ENCODE data around the gene HBA1.
"Not testable (repeated sequence)": the region's sequence is repeated elsewhere in the genome, so short reads cannot be mapped to it uniquely, and the experiment has no call there.

The HBA1 gene

DNA sequence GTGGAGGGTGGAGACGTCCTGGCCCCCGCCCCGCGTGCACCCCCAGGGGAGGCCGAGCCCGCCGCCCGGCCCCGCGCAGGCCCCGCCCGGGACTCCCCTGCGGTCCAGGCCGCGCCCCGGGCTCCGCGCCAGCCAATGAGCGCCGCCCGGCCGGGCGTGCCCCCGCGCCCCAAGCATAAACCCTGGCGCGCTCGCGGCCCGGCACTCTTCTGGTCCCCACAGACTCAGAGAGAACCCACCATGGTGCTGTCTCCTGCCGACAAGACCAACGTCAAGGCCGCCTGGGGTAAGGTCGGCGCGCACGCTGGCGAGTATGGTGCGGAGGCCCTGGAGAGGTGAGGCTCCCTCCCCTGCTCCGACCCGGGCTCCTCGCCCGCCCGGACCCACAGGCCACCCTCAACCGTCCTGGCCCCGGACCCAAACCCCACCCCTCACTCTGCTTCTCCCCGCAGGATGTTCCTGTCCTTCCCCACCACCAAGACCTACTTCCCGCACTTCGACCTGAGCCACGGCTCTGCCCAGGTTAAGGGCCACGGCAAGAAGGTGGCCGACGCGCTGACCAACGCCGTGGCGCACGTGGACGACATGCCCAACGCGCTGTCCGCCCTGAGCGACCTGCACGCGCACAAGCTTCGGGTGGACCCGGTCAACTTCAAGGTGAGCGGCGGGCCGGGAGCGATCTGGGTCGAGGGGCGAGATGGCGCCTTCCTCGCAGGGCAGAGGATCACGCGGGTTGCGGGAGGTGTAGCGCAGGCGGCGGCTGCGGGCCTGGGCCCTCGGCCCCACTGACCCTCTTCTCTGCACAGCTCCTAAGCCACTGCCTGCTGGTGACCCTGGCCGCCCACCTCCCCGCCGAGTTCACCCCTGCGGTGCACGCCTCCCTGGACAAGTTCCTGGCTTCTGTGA is at the start of gene HBA1:
Gene HBA1, plus strand, starts transcription at position 204 of the 906 bp plus-strand sequence. Its CDS starts 37 bp downstream, at position 241.
- DNase-seq (ENCODE audit: low read depth in 2 of 2, low spot score in 1 of 2), result not testable (repeated sequence)

DNA sequence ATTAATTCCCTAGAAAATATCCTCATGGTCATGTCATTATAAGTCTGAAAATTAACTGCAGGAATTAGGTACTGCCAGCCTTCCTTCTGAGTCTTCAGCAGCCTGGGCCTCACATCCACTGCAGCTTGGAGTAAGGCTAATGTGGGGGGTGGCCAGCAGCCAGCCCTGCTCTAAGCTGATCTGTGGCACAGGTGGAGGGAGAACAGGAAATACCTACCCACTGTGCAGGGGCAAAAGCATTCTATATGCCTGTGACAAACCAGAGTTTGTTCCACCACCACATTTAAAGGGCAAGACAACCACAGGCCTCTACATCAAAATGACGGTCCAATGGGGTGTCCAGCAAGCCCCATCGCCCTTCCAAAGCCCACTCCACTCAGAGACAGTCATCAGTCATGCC is 47.4 kb upstream of the HBA1 start:
- DNase-seq (ENCODE audit: low read depth in 2 of 2, low spot score in 1 of 2), result no peak

DNA sequence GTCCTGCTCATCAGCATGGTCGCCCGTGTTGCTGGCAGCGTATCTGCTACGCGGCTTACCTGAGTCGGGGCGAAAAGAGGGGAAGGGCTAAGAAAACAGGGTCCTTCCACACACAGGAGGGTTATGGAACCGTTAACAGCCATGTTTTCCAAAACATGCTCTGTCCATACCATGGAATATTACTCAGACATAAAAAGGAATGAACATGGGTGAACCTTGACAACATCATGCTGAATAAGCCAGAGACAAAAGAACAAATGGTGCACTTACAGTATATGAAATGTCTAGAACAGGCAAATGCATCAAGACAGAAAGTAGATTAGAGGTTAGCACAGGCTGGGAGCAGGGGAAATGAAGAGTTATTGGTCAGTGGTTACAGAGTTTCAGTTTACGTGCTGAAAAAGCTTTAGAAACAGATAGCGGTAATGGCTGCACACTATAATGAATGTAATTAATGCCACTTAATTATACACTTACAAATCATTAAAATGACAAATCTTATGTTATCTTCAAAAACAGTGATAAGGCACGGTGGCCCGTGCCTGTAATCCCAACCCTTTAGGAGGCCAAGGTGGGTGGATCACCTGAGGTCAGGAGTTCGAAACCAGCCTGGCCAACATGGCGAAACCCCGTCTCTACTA is 45.8 kb upstream of the HBA1 start:
- DNase-seq (ENCODE audit: low read depth in 2 of 2, low spot score in 1 of 2), result no peak

DNA sequence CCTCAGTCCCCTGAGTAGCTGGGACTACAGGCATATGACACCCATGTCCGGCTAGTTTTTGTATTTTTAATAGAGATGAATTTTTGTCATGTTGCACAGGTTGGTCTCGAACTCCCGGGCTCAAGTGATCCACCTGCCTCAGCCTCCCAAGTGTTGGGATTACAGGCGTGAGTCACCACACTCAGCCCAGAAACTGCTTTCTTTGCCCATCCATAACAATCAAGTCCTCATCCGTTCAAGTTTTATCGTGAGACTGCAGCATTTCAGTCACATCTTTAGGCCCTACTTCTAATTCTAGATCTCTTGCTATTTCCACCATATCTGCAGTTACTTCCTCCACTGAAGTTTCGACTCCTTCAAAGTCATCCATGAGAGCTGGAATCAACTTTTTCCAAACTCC is 44.4 kb upstream of the HBA1 start:
- DNase-seq (ENCODE audit: low read depth in 2 of 2, low spot score in 1 of 2), result no peak

DNA sequence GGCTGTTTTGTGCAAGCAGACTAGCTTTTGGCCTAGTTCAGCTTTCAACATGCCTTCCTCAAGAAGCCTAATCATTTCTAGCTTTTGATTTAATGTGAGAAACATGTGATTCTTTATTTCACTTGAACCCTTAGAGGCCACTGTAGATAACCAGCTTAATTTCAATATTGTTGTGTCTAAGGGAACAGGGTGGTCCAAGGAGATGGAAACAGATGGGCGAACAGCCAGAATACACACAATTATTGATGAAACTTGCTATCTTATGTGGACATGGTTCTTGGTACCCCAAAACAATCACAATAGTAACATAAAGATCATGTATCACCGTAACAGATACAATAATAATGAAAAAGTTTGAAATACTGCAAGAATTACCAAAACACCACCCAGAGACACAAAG is 42.8 kb upstream of the HBA1 start:
- no peak for DNase-seq (ENCODE audit: low read depth in 2 of 2, low spot score in 1 of 2)

DNA sequence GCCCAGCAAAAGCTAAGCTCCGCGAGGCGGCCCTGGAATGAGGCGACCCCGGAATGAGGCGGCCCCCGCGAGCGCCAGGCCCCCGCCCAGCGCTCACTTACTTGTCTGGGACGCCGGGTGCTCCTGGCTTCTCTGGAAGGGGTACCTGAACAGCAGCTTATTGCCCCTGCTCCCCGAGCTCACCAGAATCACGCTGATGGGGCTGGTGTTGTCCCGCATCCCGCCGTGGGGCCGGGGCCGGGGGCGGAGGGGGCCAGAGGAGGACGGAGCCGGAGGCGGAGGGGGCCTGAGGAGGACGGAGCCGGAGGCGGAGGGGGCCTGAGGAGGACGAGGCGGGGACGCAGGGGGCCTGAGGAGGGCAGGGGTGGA is 38.4 kb upstream of the HBA1 start:
- no peak for DNase-seq (ENCODE audit: low read depth in 2 of 2, low spot score in 1 of 2)

DNA sequence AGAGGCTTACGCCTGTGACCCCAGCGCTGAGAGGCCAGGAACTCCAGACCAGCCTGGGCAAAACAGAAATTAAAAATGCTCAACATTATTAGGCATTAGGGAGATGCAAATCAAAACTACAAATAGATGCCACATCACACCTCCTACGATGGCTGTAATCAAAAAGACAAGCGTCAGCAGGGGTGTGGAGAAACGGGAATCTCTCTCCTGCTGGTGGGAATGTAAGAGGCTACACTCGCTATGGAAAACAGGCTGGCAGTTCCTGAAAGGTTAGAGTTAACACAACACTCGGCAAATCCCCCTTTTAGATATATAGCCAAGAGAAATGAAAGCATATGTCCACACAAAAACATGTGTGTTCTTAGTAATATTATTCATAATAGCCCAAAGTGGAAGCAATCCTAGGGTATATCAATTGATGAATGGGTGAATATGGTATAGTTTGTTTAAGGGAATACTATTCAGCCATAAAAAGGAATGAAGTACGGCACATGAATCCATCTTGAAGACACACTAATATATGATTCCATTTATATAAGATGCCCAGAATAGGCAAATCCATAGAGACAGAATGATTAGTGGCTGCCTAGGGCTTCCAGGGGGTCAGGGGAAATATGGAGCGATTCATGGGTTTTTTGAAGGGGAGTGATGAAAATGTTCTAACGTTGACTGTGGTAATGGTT is 36.2 kb upstream of the HBA1 start:
- DNase-seq (ENCODE audit: low read depth in 2 of 2, low spot score in 1 of 2), result no peak

DNA sequence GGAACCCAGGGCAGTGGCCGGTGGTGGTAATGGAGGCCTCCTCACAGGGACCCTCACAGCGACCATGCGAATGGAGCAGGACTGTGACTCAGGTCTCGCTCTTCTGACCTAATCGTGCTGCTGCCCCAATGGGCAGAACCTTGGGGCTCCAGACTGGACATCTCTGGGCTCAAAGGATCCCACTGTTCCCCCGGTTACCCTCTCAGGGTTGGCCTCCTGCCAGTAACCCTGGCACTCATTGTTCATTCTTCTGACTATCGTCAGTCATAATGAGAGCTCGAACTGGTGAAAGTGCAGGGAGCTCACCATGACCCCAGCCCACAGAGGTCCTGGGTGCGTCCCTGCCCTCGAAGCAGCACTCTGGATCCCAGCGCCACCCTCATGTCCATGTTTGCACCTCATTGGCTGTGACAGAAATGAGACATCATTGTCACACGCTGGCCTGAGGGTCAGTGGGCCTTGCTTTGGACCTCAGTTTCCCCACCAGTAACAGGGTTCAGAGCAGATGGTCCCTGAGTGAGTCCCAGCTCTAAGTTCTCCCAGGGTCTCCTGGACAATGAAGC is 34.0 kb upstream of the HBA1 start:
- DNase-seq (ENCODE audit: low read depth in 2 of 2, low spot score in 1 of 2), result no peak

DNA sequence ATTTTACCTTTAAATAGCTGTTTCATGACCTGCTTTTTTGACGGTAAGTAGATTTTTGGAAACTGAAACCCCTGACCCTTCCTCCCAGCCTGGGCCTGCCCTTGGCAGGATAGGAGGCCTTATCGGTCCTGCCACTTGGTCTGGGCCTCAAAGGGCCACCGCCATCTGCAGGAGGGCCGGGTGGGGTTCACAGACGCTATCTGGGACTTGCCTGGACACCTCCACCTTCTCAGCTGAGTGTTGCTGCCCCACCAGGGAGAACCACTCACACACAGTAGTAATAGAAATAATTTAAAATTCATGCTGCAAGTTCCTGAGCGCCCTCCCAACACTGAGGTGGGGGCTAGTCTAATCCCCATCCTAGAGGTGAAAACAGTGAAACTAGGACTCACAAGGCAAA is 33.4 kb upstream of the HBA1 start:
- no peak for DNase-seq (ENCODE audit: low read depth in 2 of 2, low spot score in 1 of 2)

DNA sequence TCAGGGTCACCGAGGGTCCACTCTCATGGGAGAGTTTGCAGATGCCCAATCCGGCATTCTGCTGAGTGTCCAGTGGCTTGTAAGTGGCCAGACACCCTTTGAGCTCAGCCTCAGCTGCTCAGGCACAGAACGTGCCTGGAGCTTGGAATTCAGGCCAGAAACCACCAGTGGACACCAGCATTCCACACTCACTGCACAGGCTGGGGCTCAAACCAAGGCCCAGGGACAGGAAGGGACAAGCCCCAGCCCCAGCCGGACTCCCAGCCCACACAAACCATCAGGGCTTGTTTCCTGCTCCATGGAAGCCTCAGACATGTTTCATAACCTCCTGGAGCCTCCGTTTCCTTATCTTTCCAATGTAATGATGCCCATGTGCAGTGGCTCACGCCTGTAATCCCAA is 33.0 kb upstream of the HBA1 start:
- DNase-seq (ENCODE audit: low read depth in 2 of 2, low spot score in 1 of 2), result no peak

DNA sequence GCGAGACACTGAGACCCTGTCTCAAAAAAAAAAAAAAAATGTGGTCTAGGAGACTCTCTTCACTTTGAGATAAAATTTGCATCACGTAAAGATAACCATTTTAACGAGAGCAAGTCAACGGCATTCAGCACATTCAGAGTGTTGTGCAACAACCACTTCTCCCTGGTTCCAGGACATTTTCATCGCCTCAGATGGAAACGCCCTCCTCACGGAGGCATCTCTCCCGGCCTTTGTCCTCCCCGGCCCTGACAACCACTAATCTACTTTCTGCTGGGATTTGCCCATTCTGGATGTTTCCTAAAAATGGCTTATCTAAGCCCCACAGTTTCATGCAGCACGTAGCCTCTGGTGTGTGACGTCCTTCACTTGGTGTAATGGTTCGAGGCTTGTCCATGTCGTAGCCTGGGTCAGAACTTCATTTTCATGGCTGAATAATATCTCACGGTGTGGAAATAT is 31.7 kb upstream of the HBA1 start:
- no peak for DNase-seq (ENCODE audit: low read depth in 2 of 2, low spot score in 1 of 2)

DNA sequence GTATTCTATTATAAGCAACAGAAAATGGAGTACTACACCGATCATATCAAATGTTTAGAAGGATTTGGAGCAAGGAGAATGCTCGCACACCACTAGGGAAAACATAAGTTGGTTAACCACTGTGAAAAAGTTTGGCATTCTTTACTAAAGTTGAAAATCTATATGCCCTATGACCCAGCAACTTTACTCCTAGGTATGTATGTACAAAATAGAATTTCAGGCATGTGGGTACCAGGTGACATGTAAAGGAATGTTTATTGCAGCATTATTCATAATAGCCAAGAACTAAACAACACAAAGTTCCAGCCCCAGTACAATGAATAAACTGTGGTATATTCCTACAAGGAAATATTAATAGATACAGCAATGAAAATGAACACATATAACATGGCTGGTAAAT is 29.8 kb upstream of the HBA1 start:
- no peak for DNase-seq (ENCODE audit: low read depth in 2 of 2, low spot score in 1 of 2)

DNA sequence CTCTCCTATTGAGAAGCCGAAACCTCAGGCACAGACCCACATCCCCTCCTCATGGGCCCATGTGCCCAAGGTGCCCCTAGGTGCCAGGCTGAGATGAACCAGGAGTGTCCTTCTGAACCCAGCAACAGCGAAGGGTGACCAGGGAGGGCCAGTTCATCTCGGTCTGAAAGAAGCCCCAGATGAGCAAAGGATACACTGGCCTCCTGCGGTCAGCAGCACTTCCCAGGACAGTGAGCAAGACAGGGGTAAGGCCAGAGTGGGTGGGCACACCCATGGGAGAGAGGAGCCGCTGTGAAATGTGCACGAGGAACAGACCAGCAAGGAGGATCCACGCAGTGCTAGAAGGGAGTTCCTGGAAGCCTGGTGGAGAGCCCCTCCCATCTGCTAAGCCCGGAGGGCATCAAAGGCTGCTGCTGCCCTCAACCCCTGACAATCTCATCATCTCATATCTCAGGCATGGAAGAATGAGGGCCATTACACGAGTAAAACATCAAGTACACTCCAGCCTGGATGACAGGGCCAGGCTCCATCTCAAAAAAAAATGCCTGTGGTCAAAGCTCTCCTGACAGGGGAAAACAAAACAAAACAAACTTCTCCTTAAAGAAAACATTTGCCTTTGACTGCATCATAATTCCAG is 27.3 kb upstream of the HBA1 start:
- no peak for DNase-seq (ENCODE audit: low read depth in 2 of 2, low spot score in 1 of 2)

DNA sequence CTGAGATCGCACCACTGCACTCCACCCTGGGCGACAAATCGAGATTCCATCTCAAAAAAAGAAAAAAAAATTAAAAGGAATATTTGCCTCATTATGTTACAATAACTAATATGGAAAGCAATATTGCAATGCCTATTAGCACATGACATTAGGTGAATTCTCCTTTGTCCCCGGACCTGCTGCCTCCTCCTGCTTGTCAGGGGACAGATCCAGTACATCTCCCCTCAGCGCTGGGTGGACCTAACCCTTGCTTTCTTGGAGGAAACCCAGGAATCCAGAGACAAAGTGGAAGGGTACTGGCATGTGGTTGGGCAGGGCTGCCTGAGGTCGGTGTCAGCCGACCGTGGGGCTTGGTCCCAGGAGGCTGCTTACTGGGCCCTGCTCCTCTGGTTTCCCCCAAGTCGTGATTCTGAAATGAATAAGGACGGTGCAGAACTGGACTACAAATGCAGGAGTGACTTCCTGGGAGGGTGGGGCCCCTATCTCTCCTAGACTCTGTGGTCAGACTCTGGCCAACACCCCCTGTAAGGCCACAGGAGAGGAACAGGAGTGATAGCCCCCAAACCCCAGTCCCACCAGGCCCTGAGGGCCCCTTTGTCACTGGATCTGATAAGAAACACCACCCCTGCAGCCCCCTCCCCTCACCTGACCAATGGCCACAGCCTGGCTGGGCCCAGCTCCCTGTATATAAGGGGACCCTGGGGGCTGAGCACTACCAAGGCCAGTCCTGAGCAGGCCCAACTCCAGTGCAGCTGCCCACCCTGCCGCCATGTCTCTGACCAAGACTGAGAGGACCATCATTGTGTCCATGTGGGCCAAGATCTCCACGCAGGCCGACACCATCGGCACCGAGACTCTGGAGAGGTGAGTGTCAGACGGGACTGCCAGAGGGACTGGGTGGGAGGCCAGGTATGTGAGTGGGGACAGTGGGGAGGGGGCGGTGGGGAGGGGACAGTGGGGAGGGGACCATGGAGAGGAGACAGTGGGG is 24.0 kb upstream of the HBA1 start, which contains the start of gene HBZ:
Gene HBZ, plus strand, starts transcription at position 504 of the 988 bp plus-strand sequence. Its CDS starts 266 bp downstream, at position 770.
- DNase-seq (ENCODE audit: low read depth in 2 of 2, low spot score in 1 of 2), result no peak

DNA sequence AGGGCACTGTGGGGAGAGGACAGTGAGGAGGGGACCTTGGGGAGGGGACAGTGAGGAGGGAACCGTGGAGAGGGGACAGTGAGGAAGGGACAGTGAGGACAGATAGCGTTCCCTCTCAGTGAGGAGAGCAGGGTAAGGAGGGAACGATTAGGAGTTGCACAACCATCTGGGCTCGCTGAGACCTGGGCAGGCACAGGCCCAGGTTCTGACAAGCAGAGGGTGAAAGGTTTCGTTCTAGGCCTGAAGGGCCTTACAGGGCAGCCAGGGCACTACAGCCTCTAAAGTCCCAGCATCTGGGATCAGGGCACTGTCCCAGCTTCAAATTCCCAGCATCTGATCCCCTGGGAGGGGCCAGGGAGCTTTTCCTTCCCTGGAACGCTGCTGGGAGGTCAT is 23.4 kb upstream of the HBA1 start:
- not testable (repeated sequence) for DNase-seq (ENCODE audit: low read depth in 2 of 2, low spot score in 1 of 2)

DNA sequence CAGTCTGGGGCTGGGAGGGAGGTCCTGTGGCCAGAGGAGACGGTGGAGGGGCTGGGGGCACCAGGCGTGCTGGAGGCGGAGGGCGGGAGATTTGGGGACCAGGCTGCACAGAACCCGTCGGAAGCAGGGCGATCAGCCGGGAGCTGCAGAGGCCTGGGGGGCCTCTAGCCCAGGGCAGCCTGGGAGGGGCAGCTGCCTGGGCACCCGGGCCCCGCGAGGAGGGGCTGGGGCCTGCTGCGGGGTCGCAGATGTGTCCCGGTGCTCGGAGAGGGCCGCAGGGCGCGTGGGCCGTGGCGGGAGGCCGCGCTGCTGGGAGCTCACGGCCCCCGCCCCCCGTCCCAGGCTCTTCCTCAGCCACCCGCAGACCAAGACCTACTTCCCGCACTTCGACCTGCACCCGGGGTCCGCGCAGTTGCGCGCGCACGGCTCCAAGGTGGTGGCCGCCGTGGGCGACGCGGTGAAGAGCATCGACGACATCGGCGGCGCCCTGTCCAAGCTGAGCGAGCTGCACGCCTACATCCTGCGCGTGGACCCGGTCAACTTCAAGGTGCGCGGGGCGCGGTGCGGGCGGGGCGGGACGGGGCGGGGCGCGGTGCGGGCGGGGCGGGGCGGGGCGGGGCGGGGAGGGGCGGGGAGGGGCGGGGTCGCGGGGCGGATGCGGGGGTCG is 22.8 kb upstream of the HBA1 start:
- DNase-seq (ENCODE audit: low read depth in 2 of 2, low spot score in 1 of 2), result not testable (repeated sequence)

DNA sequence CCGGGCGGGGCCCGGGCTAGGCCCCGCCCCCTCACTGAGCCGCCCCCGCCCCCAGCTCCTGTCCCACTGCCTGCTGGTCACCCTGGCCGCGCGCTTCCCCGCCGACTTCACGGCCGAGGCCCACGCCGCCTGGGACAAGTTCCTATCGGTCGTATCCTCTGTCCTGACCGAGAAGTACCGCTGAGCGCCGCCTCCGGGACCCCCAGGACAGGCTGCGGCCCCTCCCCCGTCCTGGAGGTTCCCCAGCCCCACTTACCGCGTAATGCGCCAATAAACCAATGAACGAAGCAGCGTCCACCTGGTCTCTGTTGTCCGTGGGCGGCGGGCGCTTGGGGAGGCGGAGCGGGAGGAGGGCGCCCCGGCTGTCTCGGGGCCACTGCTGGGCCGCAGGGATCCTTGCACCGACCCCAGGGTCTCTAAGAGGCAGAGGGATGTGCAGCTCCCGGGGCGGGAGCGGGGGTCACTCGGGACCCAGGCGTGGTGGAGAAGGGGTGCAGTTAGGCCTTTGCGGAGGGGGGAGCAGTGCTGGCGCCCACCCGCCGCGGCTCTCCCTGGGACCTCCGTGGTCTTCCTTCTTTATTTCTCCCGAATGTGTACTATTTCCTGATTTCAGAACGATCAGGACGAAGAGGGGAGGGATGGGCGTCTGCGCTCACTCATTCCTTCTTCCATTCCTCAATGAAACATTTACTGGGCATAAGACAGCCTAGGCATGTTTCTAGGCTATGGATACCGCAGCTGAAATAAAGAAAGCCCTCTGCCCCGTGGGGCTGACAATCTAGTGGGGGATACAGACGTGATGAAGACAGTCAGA is 22.1 kb upstream of the HBA1 start:
- DNase-seq (ENCODE audit: low read depth in 2 of 2, low spot score in 1 of 2), result no peak

DNA sequence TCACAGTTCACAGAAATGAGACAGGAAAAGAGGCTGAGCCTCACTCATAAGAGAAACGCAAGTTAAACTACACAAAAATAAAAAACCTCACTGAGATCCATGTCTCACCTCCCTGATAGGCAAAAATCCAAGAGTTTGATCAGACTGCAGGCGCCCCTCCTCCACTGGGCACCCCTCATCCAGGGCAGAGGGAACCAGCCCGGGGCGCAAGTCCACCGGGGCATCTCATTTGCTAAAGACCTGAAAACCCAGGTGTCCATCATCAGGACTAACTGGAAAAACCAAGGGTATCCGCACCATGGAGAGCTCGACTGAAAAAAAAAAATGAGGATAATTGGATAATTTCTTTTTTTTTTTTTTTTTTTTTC is 21.5 kb upstream of the HBA1 start:
- DNase-seq (ENCODE audit: low read depth in 2 of 2, low spot score in 1 of 2), result no peak
